Measurements from ENCODE around the gene MLXIPL. TPM values are rescaled to one million over a fixed set of nuclear protein-coding genes. Genes with fewer than 3 reads are reported as not detected.

Gene MLXIPL
- polyA plus RNA-seq, 3 donors = 0.15 to 0.24 TPM; not detected in 1

- H3K4me1 Mint-ChIP-seq = peaks cover 14% of the 10 kb centered on the region
- H3K79me2 ChIP-seq (ENCODE audit: insufficient read depth, low read length) = no peaks in the 10 kb centered on the region
- no peak overlapping the region for H3K27ac Mint-ChIP-seq
- H3K36me3 ChIP-seq (replicated peaks in 1 of 2; ENCODE audit: control insufficient read depth in 1 of 2, insufficient read depth in 2 of 2, low read length in 2 of 2) = no peaks in the 10 kb centered on the region
- WGBS (ENCODE audit: insufficient coverage) = 80% methylated on average over 1 of the region's 8 CpGs
- H3K4me1 ChIP-seq (ENCODE audit: control insufficient read depth in 1 of 2, insufficient read depth in 2 of 2, low read length in 2 of 2) = peaks cover 11 to 17% of the 10 kb centered on the region in 2 donors
- no peak for DNase-seq
- H3K27me3 ChIP-seq (ENCODE audit: control insufficient read depth in 2 of 2, insufficient read depth in 2 of 2, low read length in 2 of 2) = peaks cover 0 to 19% of the 10 kb centered on the region in 2 donors
- H3K4me2 ChIP-seq (replicated peaks; ENCODE audit: extremely low read depth, low read length, poor library complexity, severe bottlenecking) = no peak overlapping the region
- H3K9me3 Mint-ChIP-seq = peaks cover 0 to 4% (median 1%) of the 10 kb centered on the region in 7 donors
- H3K9me3 ChIP-seq (replicated peaks in 1 of 2; ENCODE audit: control insufficient read depth in 1 of 2, insufficient read depth in 1 of 2, low read length in 2 of 2) = no peaks in the 10 kb centered on the region
- no peaks in the 10 kb centered on the region for H3K36me3 Mint-ChIP-seq
- no peaks in the 10 kb centered on the region for H4K20me1 ChIP-seq (ENCODE audit: insufficient read depth, low read length)
- H3K27ac ChIP-seq (ENCODE audit: low read depth in 1 of 2, low read length in 2 of 2) = no peak overlapping the region
- H3K27me3 Mint-ChIP-seq (ENCODE audit: low read depth in 3 of 3) = peaks cover 23 to 56% (median 52%) of the 10 kb centered on the region in 3 donors
- no peak overlapping the region for H3K4me3 ChIP-seq (replicated peaks in 1 of 3; ENCODE audit: low read depth in 2 of 3, low read length in 3 of 3)
- intact Hi-C loops (cut with micrococcal nuclease) = no loop called here
- peak overlapping the region in 1 of 2 donors; percentile 76 for H3K4me3 Mint-ChIP-seq
- no peak overlapping the region for H3K9ac ChIP-seq (ENCODE audit: insufficient read depth, low read length, poor library complexity, severe bottlenecking)
- H2AFZ ChIP-seq (ENCODE audit: insufficient read depth, low read depth, low read length, poor library complexity, severe bottlenecking) = no peak overlapping the region
- no peak for TF ChIP-seq CTCF (IDR thresholded peaks at IDR 0.05)
Observed at GRCh38 chr7:73633844-73634243, 9.5 kb upstream of the MLXIPL start.

- peak overlapping the region in 1 of 7 donors; percentile 5 for H3K27ac Mint-ChIP-seq
- TF ChIP-seq CTCF (IDR thresholded peaks at IDR 0.05) = no peak
- H2AFZ ChIP-seq (ENCODE audit: insufficient read depth, low read depth, low read length, poor library complexity, severe bottlenecking) = no peak overlapping the region
- H3K4me1 Mint-ChIP-seq = peaks cover 12% of the 10 kb centered on the region
- H3K4me3 Mint-ChIP-seq = peak overlapping the region in 1 of 2 donors; percentile 76
- DNase-seq = no peak
- no peak overlapping the region for H3K4me2 ChIP-seq (replicated peaks; ENCODE audit: extremely low read depth, low read length, poor library complexity, severe bottlenecking)
- H3K36me3 Mint-ChIP-seq = no peaks in the 10 kb centered on the region
- H3K9me3 ChIP-seq (replicated peaks in 1 of 2; ENCODE audit: control insufficient read depth in 1 of 2, insufficient read depth in 1 of 2, low read length in 2 of 2) = no peaks in the 10 kb centered on the region
- intact Hi-C loops (cut with micrococcal nuclease) = no loop called here
- peaks cover 26 to 58% (median 57%) of the 10 kb centered on the region in 3 donors for H3K27me3 Mint-ChIP-seq (ENCODE audit: low read depth in 3 of 3)
- WGBS (ENCODE audit: insufficient coverage) = 90% methylated on average over 6 of the region's 7 CpGs
- H3K27me3 ChIP-seq (ENCODE audit: control insufficient read depth in 2 of 2, insufficient read depth in 2 of 2, low read length in 2 of 2) = peaks cover 3 to 20% of the 10 kb centered on the region in 2 donors
- H3K9ac ChIP-seq (ENCODE audit: insufficient read depth, low read length, poor library complexity, severe bottlenecking) = no peak overlapping the region
- no peaks in the 10 kb centered on the region for H4K20me1 ChIP-seq (ENCODE audit: insufficient read depth, low read length)
- peaks cover 11 to 13% of the 10 kb centered on the region in 2 donors for H3K4me1 ChIP-seq (ENCODE audit: control insufficient read depth in 1 of 2, insufficient read depth in 2 of 2, low read length in 2 of 2)
- H3K27ac ChIP-seq (ENCODE audit: low read depth in 1 of 2, low read length in 2 of 2) = no peak overlapping the region
- peaks cover 0 to 4% (median 1%) of the 10 kb centered on the region in 7 donors for H3K9me3 Mint-ChIP-seq
- no peaks in the 10 kb centered on the region for H3K36me3 ChIP-seq (replicated peaks in 1 of 2; ENCODE audit: control insufficient read depth in 1 of 2, insufficient read depth in 2 of 2, low read length in 2 of 2)
- no peaks in the 10 kb centered on the region for H3K79me2 ChIP-seq (ENCODE audit: insufficient read depth, low read length)
- no peak overlapping the region for H3K4me3 ChIP-seq (replicated peaks in 1 of 3; ENCODE audit: low read depth in 2 of 3, low read length in 3 of 3)
Observed at GRCh38 chr7:73633323-73633722, 9.0 kb upstream of the MLXIPL start.

All from CD14-positive monocyte (primary cell).